ENCODE measurements around the gene LDB1.

Gene LDB1

DNA sequence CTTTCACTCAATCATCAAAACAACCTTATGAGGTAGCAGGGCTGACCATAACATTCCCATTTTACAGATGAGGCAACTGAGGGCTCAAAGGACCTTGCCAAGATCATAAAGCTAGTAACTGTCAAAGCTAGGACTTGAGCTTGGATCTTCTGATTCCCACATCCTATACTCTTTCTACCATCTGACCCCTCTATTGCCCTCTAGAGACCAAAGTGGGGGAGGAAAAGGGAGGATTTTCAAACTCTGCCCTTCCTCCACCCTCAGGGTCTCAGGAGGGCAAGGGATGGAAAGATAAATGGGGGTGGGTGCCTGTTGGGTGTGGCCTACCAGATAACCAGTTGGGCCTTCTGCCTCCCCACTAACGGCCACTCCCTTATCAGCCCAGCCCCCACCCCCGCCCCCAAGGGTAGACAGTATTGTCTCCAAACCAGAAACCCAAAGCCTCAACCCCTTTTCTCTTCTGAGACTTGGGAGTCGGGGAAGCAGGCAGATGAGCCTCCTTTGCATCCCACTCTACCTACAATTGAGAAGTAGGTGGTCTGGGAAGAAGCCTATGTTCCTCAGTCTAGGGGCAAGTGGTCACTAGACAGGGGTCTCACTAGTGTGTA lies 7.9 kb downstream of the LDB1 start:
- DNase-seq (ENCODE audit: low read depth in 1 of 2, low spot score in 1 of 2) = no peak
- H3K27ac ChIP-seq (replicated peaks) = no peak overlapping the region; the same call in 1 of the 2 replicates
- H3K4me3 ChIP-seq (replicated peaks; ENCODE audit: insufficient read depth, low read length) = no peak overlapping the region
- TF ChIP-seq POLR2AphosphoS5 (IDR thresholded peaks at IDR 0.05; ENCODE audit: low read depth) (no peak), CTCF (IDR thresholded peaks at IDR 0.05; ENCODE audit: insufficient read depth, low read length) (no peak), SPI1 (IDR thresholded peaks at IDR 0.05; ENCODE audit: borderline replicate concordance, low read depth) (no peak), GABPA (IDR thresholded peaks at IDR 0.05; ENCODE audit: low read depth) (no peak), REST (IDR thresholded peaks at IDR 0.05; ENCODE audit: insufficient replicate concordance, low read depth) (no peak)
- no peaks in the 10 kb centered on the region for H3K27me3 ChIP-seq (ENCODE audit: insufficient read depth, poor library complexity, severe bottlenecking)

GRCh38 chr10:102111276-102111675 lies 8.9 kb downstream of the LDB1 start:
- no peaks in the 10 kb centered on the region for H3K27me3 ChIP-seq (ENCODE audit: insufficient read depth, poor library complexity, severe bottlenecking)
- no peak for TF ChIP-seq CTCF (IDR thresholded peaks at IDR 0.05; ENCODE audit: insufficient read depth, low read length)
- no peak overlapping the region for H3K27ac ChIP-seq (replicated peaks)
- no peak for DNase-seq (ENCODE audit: low read depth in 1 of 2, low spot score in 1 of 2)
- no peak overlapping the region for H3K4me3 ChIP-seq (replicated peaks; ENCODE audit: insufficient read depth, low read length)

- H3K27ac ChIP-seq (replicated peaks) = no peak overlapping the region
- H3K4me3 ChIP-seq (replicated peaks; ENCODE audit: insufficient read depth, low read length) = no peak overlapping the region
- TF ChIP-seq POLR2AphosphoS5 (IDR thresholded peaks at IDR 0.05; ENCODE audit: low read depth) = no peak
- no peak for DNase-seq (ENCODE audit: low read depth in 1 of 2, low spot score in 1 of 2)
- H3K27me3 ChIP-seq (ENCODE audit: insufficient read depth, poor library complexity, severe bottlenecking) = no peaks in the 10 kb centered on the region
These were observed 10.7 kb downstream of the LDB1 start for GRCh38 chr10:102109166-102110116.

DNA sequence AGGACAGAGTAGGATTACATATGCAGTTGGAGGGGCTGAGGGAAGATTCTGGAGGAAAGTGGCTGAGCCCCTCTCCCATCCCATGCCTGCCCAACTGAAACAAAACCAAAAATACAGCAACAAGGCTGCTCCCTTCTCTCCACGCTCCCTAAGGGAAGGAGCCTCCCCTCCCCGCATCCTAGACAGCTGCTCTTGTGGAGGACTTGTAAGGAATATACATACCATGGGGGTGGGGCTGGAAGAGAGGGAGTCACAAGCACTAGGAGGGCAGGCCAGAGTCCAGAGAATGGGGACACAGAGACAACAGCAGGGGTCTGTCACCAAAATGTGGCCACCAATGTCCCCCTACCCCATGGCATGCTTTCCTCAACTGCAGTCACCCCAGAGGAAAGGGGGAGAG lies 13.2 kb downstream of the LDB1 start:
- DNase-seq (ENCODE audit: low read depth in 1 of 2, low spot score in 1 of 2) = no peak
- Histone ChIP-seq H3K27ac (replicated peaks) (no peak overlapping the region), H3K27me3 (ENCODE audit: insufficient read depth, poor library complexity, severe bottlenecking) (no peaks in the 10 kb centered on the region), H3K4me3 (replicated peaks; ENCODE audit: insufficient read depth, low read length) (no peak overlapping the region)
- no peak for TF ChIP-seq REST (IDR thresholded peaks at IDR 0.05; ENCODE audit: insufficient replicate concordance, low read depth)
